ENCODE results near the gene FAM53C.

FAM53C gene

DNA sequence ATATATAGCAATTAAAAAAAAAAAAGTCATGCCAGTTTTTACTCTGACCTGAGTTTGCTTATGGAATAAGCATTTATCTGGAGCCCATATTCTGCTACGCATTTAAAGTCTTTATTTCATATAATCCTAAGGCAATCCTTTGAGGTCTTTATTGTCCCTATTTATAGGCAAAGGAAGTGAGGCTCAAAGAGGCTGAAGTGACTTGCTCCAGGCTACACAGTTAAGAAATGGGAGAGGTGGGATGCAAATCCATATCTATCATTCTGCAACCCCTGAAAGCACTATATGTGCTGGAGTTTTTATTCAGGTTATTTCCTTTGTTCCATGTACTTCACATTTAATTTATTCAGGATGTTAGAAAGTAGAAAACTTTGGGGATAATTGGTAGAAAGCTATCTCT is 26.5 kb downstream of the FAM53C start:
- Histone ChIP-seq H3K27me3 (replicated peaks; ENCODE audit: control insufficient read depth, insufficient read depth, low read length, poor library complexity, severe bottlenecking) (no peaks in the 10 kb centered on the region), H3K36me3 (ENCODE audit: control insufficient read depth, insufficient read depth, low read length) (no peaks in the 10 kb centered on the region), H3K9me3 (ENCODE audit: control insufficient read depth, low read length) (no peaks in the 10 kb centered on the region), H3K4me3 (ENCODE audit: insufficient read depth, low read depth, low read length, poor library complexity, severe bottlenecking) (no peak overlapping the region), H3K4me1 (ENCODE audit: control insufficient read depth, insufficient read depth, low read length, poor library complexity, severe bottlenecking) (no peaks in the 10 kb centered on the region), H3K27ac (ENCODE audit: insufficient read depth, low read length, poor library complexity, severe bottlenecking) (no peak overlapping the region)
- no peak for DNase-seq

GRCh38 chr5:138366632-138367382 is 28.7 kb downstream of the FAM53C start:
- Histone ChIP-seq H3K27me3 (replicated peaks; ENCODE audit: control insufficient read depth, insufficient read depth, low read length, poor library complexity, severe bottlenecking) (no peaks in the 10 kb centered on the region), H3K36me3 (ENCODE audit: control insufficient read depth, insufficient read depth, low read length) (no peaks in the 10 kb centered on the region), H3K4me3 (ENCODE audit: insufficient read depth, low read depth, low read length, poor library complexity, severe bottlenecking) (no peak overlapping the region), H3K9me3 (ENCODE audit: control insufficient read depth, low read length) (no peaks in the 10 kb centered on the region), H3K27ac (ENCODE audit: insufficient read depth, low read length, poor library complexity, severe bottlenecking) (no peak overlapping the region), H3K4me1 (ENCODE audit: control insufficient read depth, insufficient read depth, low read length, poor library complexity, severe bottlenecking) (no peaks in the 10 kb centered on the region)
- no peak for DNase-seq

GRCh38 chr5:138369261-138369660 is 31.2 kb downstream of the FAM53C start:
- Histone ChIP-seq H3K9me3 (ENCODE audit: control insufficient read depth, low read length) (no peaks in the 10 kb centered on the region), H3K4me1 (ENCODE audit: control insufficient read depth, insufficient read depth, low read length, poor library complexity, severe bottlenecking) (no peaks in the 10 kb centered on the region), H3K27me3 (replicated peaks; ENCODE audit: control insufficient read depth, insufficient read depth, low read length, poor library complexity, severe bottlenecking) (no peaks in the 10 kb centered on the region), H3K4me3 (ENCODE audit: insufficient read depth, low read depth, low read length, poor library complexity, severe bottlenecking) (no peak overlapping the region), H3K36me3 (ENCODE audit: control insufficient read depth, insufficient read depth, low read length) (peaks cover 5% of the 10 kb centered on the region), H3K27ac (ENCODE audit: insufficient read depth, low read length, poor library complexity, severe bottlenecking) (no peak overlapping the region)
- no peak for DNase-seq

DNA sequence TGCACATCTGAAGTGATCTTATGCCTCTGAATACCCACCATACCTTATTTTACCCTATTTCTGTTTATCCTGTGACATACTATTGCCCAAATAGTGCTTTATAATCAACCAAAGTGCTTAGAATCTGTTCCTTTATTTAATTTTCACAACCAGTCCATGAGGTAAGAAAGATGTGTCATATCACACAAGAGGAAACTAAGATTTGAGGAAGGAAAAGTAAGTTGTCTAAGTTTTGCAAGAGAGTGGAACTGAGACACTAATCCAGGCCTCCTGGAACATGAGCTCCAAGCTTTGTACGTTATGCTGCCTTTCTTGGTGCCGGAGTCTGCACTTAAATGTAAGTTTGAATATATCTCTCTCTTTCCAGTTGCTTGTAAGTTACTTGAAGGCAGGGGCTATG is 31.6 kb downstream of the FAM53C start:
- no peaks in the 10 kb centered on the region for H3K4me1 ChIP-seq (ENCODE audit: control insufficient read depth, insufficient read depth, low read length, poor library complexity, severe bottlenecking)
- H3K36me3 ChIP-seq (ENCODE audit: control insufficient read depth, insufficient read depth, low read length), result peaks cover 9% of the 10 kb centered on the region
- H3K9me3 ChIP-seq (ENCODE audit: control insufficient read depth, low read length), result no peaks in the 10 kb centered on the region
- H3K4me3 ChIP-seq (ENCODE audit: insufficient read depth, low read depth, low read length, poor library complexity, severe bottlenecking), result no peak overlapping the region
- no peaks in the 10 kb centered on the region for H3K27me3 ChIP-seq (replicated peaks; ENCODE audit: control insufficient read depth, insufficient read depth, low read length, poor library complexity, severe bottlenecking)
- no peak overlapping the region for H3K27ac ChIP-seq (ENCODE audit: insufficient read depth, low read length, poor library complexity, severe bottlenecking)
- DNase-seq, result no peak

- no peaks in the 10 kb centered on the region for H3K4me1 ChIP-seq (ENCODE audit: control insufficient read depth, insufficient read depth, low read length, poor library complexity, severe bottlenecking)
- H3K4me3 ChIP-seq (ENCODE audit: insufficient read depth, low read depth, low read length, poor library complexity, severe bottlenecking), result no peak overlapping the region
- H3K27ac ChIP-seq (ENCODE audit: insufficient read depth, low read length, poor library complexity, severe bottlenecking), result no peak overlapping the region
- no peaks in the 10 kb centered on the region for H3K9me3 ChIP-seq (ENCODE audit: control insufficient read depth, low read length)
- no peaks in the 10 kb centered on the region for H3K27me3 ChIP-seq (replicated peaks; ENCODE audit: control insufficient read depth, insufficient read depth, low read length, poor library complexity, severe bottlenecking)
- DNase-seq, result no peak
- peaks cover 14% of the 10 kb centered on the region for H3K36me3 ChIP-seq (ENCODE audit: control insufficient read depth, insufficient read depth, low read length)
These were observed 32.5 kb downstream of the FAM53C start for GRCh38 chr5:138370537-138370936.

DNA sequence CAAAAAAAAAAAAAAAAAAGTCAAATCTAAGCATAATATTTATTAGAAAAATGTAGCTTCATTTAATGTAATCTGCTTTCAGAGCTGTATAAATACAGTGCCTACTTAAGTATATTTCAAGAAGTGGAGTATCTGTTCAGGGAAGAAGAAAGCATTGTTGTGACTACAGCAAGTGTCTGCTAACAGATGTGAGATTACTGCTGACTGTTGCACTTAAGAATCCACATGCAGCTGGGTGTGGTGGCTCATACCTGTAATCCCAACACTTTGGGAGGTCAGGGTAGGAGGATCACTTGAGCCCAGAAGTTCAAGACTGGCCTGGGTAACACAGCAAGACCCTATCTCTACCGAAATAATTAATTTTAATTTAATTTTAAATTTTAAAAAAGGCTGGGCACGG is 33.4 kb downstream of the FAM53C start:
- no peak overlapping the region for H3K27ac ChIP-seq (ENCODE audit: insufficient read depth, low read length, poor library complexity, severe bottlenecking)
- no peaks in the 10 kb centered on the region for H3K9me3 ChIP-seq (ENCODE audit: control insufficient read depth, low read length)
- H3K36me3 ChIP-seq (ENCODE audit: control insufficient read depth, insufficient read depth, low read length), result peaks cover 20% of the 10 kb centered on the region
- DNase-seq, result no peak
- H3K4me3 ChIP-seq (ENCODE audit: insufficient read depth, low read depth, low read length, poor library complexity, severe bottlenecking), result no peak overlapping the region
- no peaks in the 10 kb centered on the region for H3K27me3 ChIP-seq (replicated peaks; ENCODE audit: control insufficient read depth, insufficient read depth, low read length, poor library complexity, severe bottlenecking)
- no peaks in the 10 kb centered on the region for H3K4me1 ChIP-seq (ENCODE audit: control insufficient read depth, insufficient read depth, low read length, poor library complexity, severe bottlenecking)

DNA sequence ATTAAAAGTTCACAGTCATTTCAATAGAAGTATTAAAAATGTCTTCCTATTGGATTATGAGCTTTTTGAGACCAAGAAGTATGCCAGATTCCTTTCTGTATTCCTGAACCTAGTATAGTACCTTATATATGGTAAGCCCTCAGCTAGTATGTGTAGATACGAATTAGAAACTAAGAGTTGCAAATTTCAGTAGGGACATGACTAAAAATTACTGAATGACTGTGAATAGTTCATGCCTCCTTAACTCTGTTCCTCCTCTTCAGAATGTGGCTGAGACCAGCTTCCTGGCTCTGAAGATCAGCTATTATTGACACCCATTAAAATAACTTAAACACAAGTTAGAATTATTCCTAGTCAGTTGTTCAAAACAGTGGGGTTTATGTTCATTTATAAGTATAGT is 34.2 kb downstream of the FAM53C start:
- H3K9me3 ChIP-seq (ENCODE audit: control insufficient read depth, low read length), result no peaks in the 10 kb centered on the region
- H3K4me1 ChIP-seq (ENCODE audit: control insufficient read depth, insufficient read depth, low read length, poor library complexity, severe bottlenecking), result no peaks in the 10 kb centered on the region
- DNase-seq, result no peak
- peaks cover 27% of the 10 kb centered on the region for H3K36me3 ChIP-seq (ENCODE audit: control insufficient read depth, insufficient read depth, low read length)
- no peak overlapping the region for H3K4me3 ChIP-seq (ENCODE audit: insufficient read depth, low read depth, low read length, poor library complexity, severe bottlenecking)
- no peaks in the 10 kb centered on the region for H3K27me3 ChIP-seq (replicated peaks; ENCODE audit: control insufficient read depth, insufficient read depth, low read length, poor library complexity, severe bottlenecking)
- H3K27ac ChIP-seq (ENCODE audit: insufficient read depth, low read length, poor library complexity, severe bottlenecking), result no peak overlapping the region

- Histone ChIP-seq H3K4me3 (ENCODE audit: insufficient read depth, low read depth, low read length, poor library complexity, severe bottlenecking) (no peak overlapping the region), H3K4me1 (ENCODE audit: control insufficient read depth, insufficient read depth, low read length, poor library complexity, severe bottlenecking) (no peaks in the 10 kb centered on the region), H3K27ac (ENCODE audit: insufficient read depth, low read length, poor library complexity, severe bottlenecking) (no peak overlapping the region), H3K36me3 (ENCODE audit: control insufficient read depth, insufficient read depth, low read length) (peaks cover 31% of the 10 kb centered on the region), H3K27me3 (replicated peaks; ENCODE audit: control insufficient read depth, insufficient read depth, low read length, poor library complexity, severe bottlenecking) (no peaks in the 10 kb centered on the region), H3K9me3 (ENCODE audit: control insufficient read depth, low read length) (no peaks in the 10 kb centered on the region)
- no peak for DNase-seq
These were observed 34.6 kb downstream of the FAM53C start for GRCh38 chr5:138372653-138373052.

- Histone ChIP-seq H3K27ac (ENCODE audit: insufficient read depth, low read length, poor library complexity, severe bottlenecking) (no peak overlapping the region), H3K4me1 (ENCODE audit: control insufficient read depth, insufficient read depth, low read length, poor library complexity, severe bottlenecking) (no peaks in the 10 kb centered on the region), H3K36me3 (ENCODE audit: control insufficient read depth, insufficient read depth, low read length) (peaks cover 64% of the 10 kb centered on the region), H3K4me3 (ENCODE audit: insufficient read depth, low read depth, low read length, poor library complexity, severe bottlenecking) (no peak overlapping the region), H3K27me3 (replicated peaks; ENCODE audit: control insufficient read depth, insufficient read depth, low read length, poor library complexity, severe bottlenecking) (no peaks in the 10 kb centered on the region), H3K9me3 (ENCODE audit: control insufficient read depth, low read length) (no peaks in the 10 kb centered on the region)
- no peak for DNase-seq
These were observed 44.3 kb downstream of the FAM53C start for GRCh38 chr5:138382347-138382746.

DNA sequence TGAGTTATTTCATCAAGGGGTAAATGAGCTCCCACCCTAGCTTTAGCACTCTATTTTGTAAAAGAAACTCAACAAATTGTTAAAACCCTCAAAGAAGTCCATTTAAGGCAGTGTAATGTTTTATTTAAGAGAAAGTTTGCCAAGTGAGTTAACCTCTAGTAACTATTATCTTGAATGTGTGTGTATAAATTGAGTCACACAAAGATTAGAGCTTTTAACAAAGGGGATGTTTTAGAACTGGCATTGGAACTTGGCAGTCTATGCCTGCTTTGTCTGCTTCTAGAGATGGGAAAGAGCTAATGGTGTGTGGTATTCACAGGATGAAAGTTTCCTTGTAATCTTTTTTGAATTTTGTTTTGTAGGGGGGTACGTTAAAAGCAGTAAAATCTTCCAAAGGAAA is 47.6 kb downstream of the FAM53C start:
- Histone ChIP-seq H3K4me1 (ENCODE audit: control insufficient read depth, insufficient read depth, low read length, poor library complexity, severe bottlenecking) (no peaks in the 10 kb centered on the region), H3K4me3 (ENCODE audit: insufficient read depth, low read depth, low read length, poor library complexity, severe bottlenecking) (no peak overlapping the region), H3K36me3 (ENCODE audit: control insufficient read depth, insufficient read depth, low read length) (peaks cover 50% of the 10 kb centered on the region), H3K27me3 (replicated peaks; ENCODE audit: control insufficient read depth, insufficient read depth, low read length, poor library complexity, severe bottlenecking) (no peaks in the 10 kb centered on the region), H3K27ac (ENCODE audit: insufficient read depth, low read length, poor library complexity, severe bottlenecking) (no peak overlapping the region), H3K9me3 (ENCODE audit: control insufficient read depth, low read length) (no peaks in the 10 kb centered on the region)
- no peak for DNase-seq

All from effector memory CD4-positive, alpha-beta T cell (primary cell).